Glomerular visceral epithelial cell (primary cell): ENCODE measurements around the gene LCP2.
A peak's percentile ranks its signal among the peaks of the same experiment; 100 is the strongest.

Experiments used
- DNase-seq: peaks from one replicate; pipeline ENCODE4 v3.0.0-alpha.2; 2016; ENCODE audit errors: extremely low spot score

Gene LCP2

DNA sequence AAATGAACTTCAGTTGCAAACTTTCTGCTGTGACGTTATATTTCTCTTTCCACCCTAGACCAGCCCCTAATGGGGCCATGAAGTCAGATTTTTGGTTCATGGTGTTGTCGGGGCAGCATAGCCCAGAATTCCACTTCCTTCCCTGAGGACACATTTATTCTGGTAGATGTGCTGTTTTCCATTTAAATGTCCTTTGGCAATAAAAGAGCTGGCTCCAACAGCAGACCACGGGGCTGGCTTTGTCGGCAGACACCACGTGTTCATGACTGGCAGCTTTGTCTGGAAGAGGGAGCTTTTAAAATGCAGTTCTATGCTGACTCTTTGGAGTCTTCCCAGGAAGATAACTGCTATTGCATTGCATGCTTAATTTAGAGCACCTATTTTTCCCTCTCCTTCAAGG, 17.6 kb upstream of the LCP2 start:
- DNase-seq: no peak

- DNase-seq: no peak
Measured at GRCh38 chr5:170314541-170315095, 17.0 kb upstream of the LCP2 start.

GRCh38 chr5:170313816-170314215, 16.2 kb upstream of the LCP2 start:
- no peak for DNase-seq

GRCh38 chr5:170313344-170313743, 15.8 kb upstream of the LCP2 start:
- no peak for DNase-seq

- DNase-seq: peak; percentile 15
Measured at GRCh38 chr5:170312666-170313065, 15.1 kb upstream of the LCP2 start.

- DNase-seq: no peak
Measured at GRCh38 chr5:170312301-170312595, 14.7 kb upstream of the LCP2 start.

- DNase-seq: no peak
Measured at GRCh38 chr5:170311511-170312300, 14.1 kb upstream of the LCP2 start.

DNA sequence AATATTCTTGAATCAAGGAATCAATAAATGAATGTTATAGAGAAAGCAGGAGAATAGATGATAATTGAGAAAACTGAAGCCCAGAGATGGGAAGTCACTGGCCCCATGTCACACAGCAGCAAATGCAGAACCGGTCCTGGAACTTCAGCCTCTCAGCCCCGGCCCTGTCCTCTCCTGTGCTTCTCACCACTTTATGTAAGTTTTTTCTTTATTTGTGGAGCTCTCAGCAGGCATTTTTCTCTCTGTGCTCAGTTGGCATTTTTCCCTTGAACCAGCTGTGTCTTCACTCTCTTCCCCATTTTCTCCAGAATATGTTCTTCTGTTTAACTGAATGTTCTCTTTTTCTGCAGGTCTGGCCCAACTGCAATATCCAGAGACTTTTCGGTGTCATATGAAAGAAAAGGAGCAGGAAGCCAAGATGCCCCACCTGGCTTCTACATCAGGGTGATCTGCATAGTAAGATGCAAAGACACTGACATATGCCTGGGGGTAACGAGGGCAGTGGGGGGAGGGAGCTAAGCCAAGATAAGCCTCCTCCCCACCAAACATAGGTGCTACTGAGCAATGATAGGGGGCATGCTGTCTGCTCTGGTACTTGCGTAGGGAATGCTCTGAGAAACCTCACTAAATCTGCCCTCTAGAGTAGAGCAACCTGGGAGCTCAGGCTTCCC, 12.8 kb upstream of the LCP2 start:
- no peak for DNase-seq

- no peak for DNase-seq
Measured at GRCh38 chr5:170308686-170309085, 11.1 kb upstream of the LCP2 start.

DNA sequence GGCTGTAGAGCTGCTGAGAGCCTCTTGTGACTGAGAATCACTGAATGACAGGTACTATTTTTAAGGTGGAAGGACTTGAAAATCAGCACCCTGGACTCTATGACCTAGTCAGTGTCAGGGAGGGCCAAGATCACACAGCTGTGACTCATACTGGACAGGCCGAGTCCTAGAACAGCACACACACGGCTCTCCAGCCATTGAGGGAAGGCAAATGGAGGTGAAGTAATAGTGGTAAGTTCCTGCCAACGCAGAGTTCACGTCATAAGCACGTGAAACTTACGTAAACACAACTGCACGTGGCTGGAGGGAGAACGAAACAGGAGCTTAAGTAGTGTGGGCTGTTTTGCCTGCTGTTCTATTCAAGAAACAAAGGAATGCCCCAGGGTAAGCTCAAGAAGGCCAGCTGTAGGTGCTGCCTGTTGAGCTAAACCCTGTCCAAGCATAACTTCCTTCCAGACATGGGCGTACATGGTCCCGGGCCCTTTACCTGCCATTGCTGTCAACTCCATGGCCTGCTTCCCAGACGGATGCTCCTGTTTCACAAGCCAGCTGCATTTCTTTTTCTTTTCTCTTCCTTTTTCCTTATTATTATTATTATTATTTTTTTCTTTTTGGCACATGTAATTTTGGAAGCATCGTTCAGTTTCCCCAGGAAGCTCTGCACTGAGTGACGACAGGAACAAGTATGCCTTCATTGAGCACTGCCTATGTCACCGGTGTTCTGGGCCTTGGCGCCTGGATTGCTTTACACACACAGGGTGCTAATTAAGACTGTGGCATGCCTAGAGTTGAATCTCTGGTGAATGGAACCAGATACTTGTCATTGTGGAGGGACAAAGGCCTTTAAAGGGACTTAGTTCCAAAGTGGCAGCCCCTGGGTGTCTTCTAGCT, 10.2 kb upstream of the LCP2 start:
- no peak for DNase-seq

GRCh38 chr5:170306381-170306831, 8.8 kb upstream of the LCP2 start:
- no peak for DNase-seq

DNA sequence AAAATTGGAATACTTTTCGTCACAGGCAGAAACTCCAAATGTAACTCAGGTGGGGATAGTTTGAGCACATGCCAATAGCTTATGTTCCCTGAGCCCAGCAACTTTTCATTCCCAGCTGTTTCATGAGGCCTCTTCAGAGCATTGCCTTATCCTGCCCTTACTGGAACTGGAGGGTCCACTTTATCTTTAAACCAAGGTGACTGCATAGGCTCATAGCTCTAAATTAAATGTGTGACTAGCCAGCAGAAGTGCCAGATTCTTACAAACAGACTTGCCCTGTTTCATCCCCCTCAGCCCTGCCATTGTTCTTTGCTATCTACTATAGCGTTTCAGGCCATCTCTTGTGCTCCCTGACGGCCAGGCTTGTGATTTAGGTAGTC, 8.1 kb upstream of the LCP2 start:
- no peak for DNase-seq

DNA sequence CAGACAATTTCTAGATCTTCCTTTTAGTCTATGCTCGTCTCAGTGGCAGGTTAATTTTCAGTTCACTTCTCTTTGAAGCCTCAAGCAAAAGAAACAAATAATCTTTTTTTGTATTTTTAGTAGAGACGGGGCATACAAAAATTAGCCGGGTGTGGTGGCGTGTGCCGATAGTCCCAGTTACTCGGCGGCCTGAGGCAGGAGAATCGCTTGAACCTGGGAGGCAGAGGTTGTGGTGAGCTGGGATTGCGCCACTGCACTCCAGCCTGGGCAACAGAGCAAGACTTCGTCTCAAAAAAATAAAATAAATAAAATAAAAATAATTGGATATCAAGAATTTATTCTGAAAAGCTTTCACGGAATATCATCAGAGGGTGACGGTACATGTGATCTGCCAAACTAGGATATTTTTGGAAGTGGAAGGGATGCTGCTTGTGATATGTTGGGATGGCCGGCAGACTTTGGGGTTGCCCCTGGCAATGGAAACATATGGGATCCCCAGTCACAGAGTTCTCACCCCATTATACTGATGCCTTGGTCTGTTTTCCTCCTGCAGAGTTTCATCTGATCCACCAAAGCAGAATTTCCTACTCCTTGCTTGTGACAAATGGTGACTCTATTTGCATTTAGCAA, 7.6 kb upstream of the LCP2 start:
- no peak for DNase-seq

GRCh38 chr5:170303549-170303948, 6.0 kb upstream of the LCP2 start:
- no peak for DNase-seq

GRCh38 chr5:170302653-170303501, 5.3 kb upstream of the LCP2 start:
- DNase-seq: no peak

DNA sequence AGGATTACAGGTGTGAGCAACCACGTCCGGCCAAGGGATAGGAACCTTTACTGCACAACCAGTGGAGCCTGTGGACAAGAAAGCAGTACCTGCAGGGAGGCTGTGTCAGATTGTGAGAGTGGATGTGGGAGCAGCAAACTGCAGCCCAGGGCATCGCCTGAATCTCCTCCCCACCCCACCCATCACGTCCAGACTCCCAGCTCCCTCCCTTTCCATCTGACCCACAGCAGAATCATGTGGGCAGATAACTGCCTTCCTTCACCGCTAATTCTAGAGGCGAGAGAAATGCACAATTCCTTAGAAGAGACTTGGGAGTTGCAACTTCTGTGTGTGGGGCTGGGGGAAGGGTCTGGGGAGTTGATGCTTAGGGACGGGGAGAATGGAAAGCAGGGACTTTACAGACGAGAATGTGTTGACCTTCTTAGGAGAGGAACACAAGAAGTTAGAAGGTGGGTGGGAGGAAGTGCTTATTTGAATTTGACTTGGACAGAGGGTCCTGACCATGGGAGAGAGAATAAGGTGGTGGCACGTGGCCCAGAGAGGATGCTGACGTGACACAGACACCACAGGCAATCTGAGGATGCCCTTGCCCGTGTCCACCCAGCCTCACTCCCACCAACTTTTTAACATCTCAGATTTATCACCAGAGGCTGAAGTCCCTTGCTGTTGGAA, 4.5 kb upstream of the LCP2 start:
- DNase-seq: no peak

DNA sequence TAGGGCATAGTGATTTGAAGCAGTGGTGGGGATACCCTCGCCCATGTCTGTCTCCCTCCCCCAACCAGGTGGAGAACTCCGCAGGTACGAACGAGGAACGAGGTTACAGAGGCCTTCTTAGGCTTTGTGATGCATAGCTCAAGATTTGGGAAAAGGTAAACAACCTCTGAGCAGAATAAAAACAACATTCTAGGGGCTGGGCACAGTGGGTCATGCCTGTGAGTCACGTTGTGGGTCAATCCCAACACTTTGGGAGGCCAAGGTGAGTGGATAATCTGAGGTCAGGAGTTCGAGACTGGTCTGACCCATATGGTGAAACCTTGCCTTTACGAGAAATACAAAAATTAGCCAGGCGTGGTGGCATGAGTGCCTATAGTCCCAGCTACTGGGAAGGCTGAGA, 3.6 kb upstream of the LCP2 start:
- no peak for DNase-seq

DNA sequence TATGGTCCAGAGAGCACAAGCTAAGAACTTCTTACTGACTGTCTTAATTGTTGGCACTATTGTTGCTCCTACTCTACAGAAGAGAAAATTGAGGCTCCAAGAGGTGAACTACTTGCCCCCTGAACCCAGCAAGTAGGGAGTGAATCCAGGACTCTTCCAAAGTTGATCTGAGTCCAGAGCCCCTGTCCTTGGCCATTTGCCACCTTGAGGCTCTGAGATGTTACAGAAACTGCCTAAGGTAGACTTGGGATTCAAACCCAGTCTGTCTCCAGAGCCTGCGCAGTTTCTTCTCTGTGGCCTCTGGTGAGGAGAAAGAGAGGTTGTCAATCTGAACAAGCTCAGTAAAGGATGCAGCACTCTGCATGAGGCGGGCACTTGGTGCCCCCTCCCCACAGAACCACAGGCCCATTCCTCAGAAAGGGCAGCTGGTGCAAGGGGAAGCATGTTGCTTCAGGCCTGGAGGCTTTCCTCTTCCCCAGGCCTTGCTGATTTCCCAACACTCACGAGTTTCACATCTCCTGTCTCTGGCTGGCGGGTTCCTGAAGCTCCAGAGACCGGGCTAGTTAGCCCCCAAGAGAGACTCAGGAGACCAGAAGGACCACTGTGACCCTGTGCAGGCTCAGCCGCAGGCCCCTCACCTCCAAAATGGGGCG, 2.9 kb upstream of the LCP2 start:
- DNase-seq: no peak

DNA sequence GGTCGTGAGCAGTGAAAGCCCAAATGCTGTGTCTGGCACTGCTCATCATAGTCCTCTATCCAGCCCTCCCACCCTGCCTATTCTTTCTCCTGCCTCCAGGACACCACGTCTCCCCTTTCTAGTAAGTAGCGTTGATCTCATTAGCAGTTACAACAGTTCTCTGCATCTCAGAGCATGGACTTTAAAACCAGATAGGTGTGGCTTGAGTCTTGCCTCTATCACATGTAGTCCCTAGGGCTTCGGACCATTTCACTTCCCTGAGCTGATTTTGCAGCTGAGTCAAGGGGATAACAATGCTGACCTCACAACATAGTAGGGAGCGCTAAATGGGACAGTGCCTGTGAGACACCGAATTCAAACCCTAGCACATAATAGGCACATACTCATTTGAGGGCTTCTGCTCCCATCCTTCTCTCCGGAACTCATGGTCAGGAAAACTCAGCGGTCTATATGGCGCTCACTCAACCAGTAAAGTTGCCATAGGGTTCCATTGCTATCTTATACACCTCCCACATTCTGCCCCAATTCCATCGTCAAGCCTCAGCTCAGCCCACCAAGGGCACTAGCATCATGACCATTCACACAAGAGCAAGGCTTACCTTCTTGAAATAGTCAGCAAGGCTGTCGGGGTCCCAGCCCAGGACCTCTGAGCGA, 515 bp downstream of the LCP2 start:
- no peak for DNase-seq
